IMR-90 (cell line): ENCODE data around the gene TDP2. TPM values are rescaled to one million over a fixed set of nuclear protein-coding genes. Genes with fewer than 3 reads are reported as not detected.

ENCODE experiments used
- ATAC-seq: fragments of 200-7000 bp; cut with Tn5 transposase; 2 replicates; pipeline ENCODE4 v1.9.1; 2020; ENCODE audit warnings: low read depth, mild to moderate bottlenecking, moderate library complexity
- BruUV-seq: library from RNA; stranded (reverse); fragments of 400-500 nt; replicated peaks from 2 replicates; lab custom pipeline; 2021; lab: Mats Ljungman, UMichigan
- CTCF ChIA-PET: fragments of 300-600 bp; formaldehyde crosslinking; extraction: SDS; loops from one replicate; lab custom pipeline; 2021; ENCODE audit warnings: antibody characterized with exemption; lab: Yijun Ruan, JAX
- POLR2A ChIA-PET: fragments of 300-600 bp; sonication (Branson Sonifier 250); formaldehyde crosslinking; loops from one replicate; lab custom pipeline; 2022; ENCODE audit warnings: antibody characterized with exemption; ENCODE audit not compliant: unreplicated experiment; lab: Charles Lee
- DNase-seq: peaks from one replicate; pipeline ENCODE4 v3.0.0; 2013
- H2AFZ ChIP-seq: replicated peaks from 2 replicates; pipeline ENCODE3; 2013; ENCODE audit warnings: low read length, mild to moderate bottlenecking; ENCODE audit not compliant: poor library complexity
- H2AK5ac ChIP-seq: 2 replicates; pipeline ENCODE4 v1.6.1; 2013; ENCODE audit warnings: low read depth, low read length, inconsistent platforms
- H2AK9ac ChIP-seq: replicated peaks from 2 replicates; pipeline ENCODE3; 2013; ENCODE audit warnings: mild to moderate bottlenecking, low read depth, low read length, moderate library complexity; ENCODE audit not compliant: poor library complexity
- H2BK120ac ChIP-seq: 2 replicates; pipeline ENCODE4 v1.6.1; 2013; ENCODE audit warnings: low read depth, low read length, inconsistent platforms
- H2BK15ac ChIP-seq: 3 replicates; pipeline ENCODE4 v1.6.1; 2013; ENCODE audit warnings: low read depth, low read length, inconsistent platforms
- H2BK20ac ChIP-seq: 2 replicates; pipeline ENCODE4 v1.6.1; 2013; ENCODE audit warnings: low read depth, mild to moderate bottlenecking, inconsistent platforms, low read length, moderate library complexity
- H2BK5ac ChIP-seq: 2 replicates; pipeline ENCODE4 v1.6.1; 2013; ENCODE audit warnings: mild to moderate bottlenecking, low read depth, low read length, inconsistent platforms; ENCODE audit not compliant: poor library complexity, severe bottlenecking
- H3K14ac ChIP-seq: replicated peaks from 2 replicates; pipeline ENCODE4 v1.6.1; 2013; ENCODE audit warnings: low read depth, low read length, inconsistent platforms
- H3K18ac ChIP-seq: 2 replicates; pipeline ENCODE4 v1.6.1; 2013; ENCODE audit warnings: low read depth, low read length, control low read depth
- H3K23ac ChIP-seq: 2 replicates; pipeline ENCODE4 v1.6.1; 2013; ENCODE audit warnings: low read depth, low read length, inconsistent platforms
- H3K27ac ChIP-seq: 2 replicates; pipeline ENCODE4 v1.5.1; 2013; ENCODE audit warnings: mild to moderate bottlenecking, control low read depth, low read length; ENCODE audit not compliant: insufficient read depth
- H3K27me3 ChIP-seq: 2 replicates; pipeline ENCODE4 v1.6.1; 2013; ENCODE audit warnings: low read length; ENCODE audit not compliant: control insufficient read depth, insufficient read depth
- H3K36me3 ChIP-seq: 2 replicates; pipeline ENCODE4 v1.6.1; 2013; ENCODE audit warnings: low read length, mixed read lengths; ENCODE audit not compliant: control insufficient read depth, insufficient read depth
- H3K4ac ChIP-seq: 2 replicates; pipeline ENCODE4 v1.6.1; 2013; ENCODE audit warnings: low read depth, low read length, inconsistent platforms
- H3K4me1 ChIP-seq: 2 replicates; pipeline ENCODE4 v1.6.1; 2013; ENCODE audit warnings: low read length, mixed read lengths; ENCODE audit not compliant: control insufficient read depth, insufficient read depth
- H3K4me2 ChIP-seq: 2 replicates; pipeline ENCODE4 v1.6.1; 2013; ENCODE audit warnings: low read depth, mild to moderate bottlenecking, control low read depth, low read length, moderate library complexity
- H3K4me3 ChIP-seq: 2 replicates; pipeline ENCODE4 v1.5.1; 2013; ENCODE audit warnings: low read depth, mild to moderate bottlenecking, control low read depth, low read length, moderate library complexity; ENCODE audit not compliant: insufficient read depth
- H3K56ac ChIP-seq: 2 replicates; pipeline ENCODE4 v1.6.1; 2013; ENCODE audit warnings: low read length, inconsistent platforms; ENCODE audit not compliant: insufficient read depth; ENCODE audit errors: extremely low read depth
- H3K79me1 ChIP-seq, 2 experiments: 2 replicates each; pipeline ENCODE4 v1.6.1; 2013; ENCODE audit warnings: low read length in 2 of 2, inconsistent platforms in 1 of 2, low read depth in 1 of 2
- H3K9ac ChIP-seq: 2 replicates; pipeline ENCODE4 v1.6.1; 2013; ENCODE audit warnings: low read depth, low read length, control low read depth
- H3K9me1 ChIP-seq: 2 replicates; pipeline ENCODE4 v1.6.1; 2013; ENCODE audit warnings: low read length, inconsistent platforms; ENCODE audit not compliant: insufficient read depth
- H3K9me3 ChIP-seq: 2 replicates; pipeline ENCODE4 v1.6.1; 2013; ENCODE audit warnings: low read length; ENCODE audit not compliant: control insufficient read depth, insufficient read depth
- H4K20me1 ChIP-seq: 2 replicates; pipeline ENCODE4 v1.6.1; 2013; ENCODE audit warnings: low read length, inconsistent platforms; ENCODE audit not compliant: insufficient read depth
- H4K5ac ChIP-seq: 2 replicates; pipeline ENCODE4 v1.6.1; 2013; ENCODE audit warnings: mild to moderate bottlenecking, low read depth, low read length, control low read depth
- H4K8ac ChIP-seq, 2 experiments: 2 replicates each; pipeline ENCODE4 v1.6.1; 2013; ENCODE audit warnings: low read depth in 2 of 2, low read length in 2 of 2, control low read depth in 1 of 2, inconsistent platforms in 1 of 2
- H4K91ac ChIP-seq: 2 replicates; pipeline ENCODE4 v1.6.1; 2013; ENCODE audit warnings: low read depth, low read length, inconsistent platforms; ENCODE audit not compliant: insufficient read depth
- CEBPB ChIP-seq: IDR thresholded peaks from 2 replicates; pipeline ENCODE4 v1.6.1; 2012; ENCODE audit warnings: low read depth, low read length, improper control_type of control experiment
- CHD1 ChIP-seq: IDR thresholded peaks from 2 replicates; pipeline ENCODE4 v1.6.1; 2012; ENCODE audit warnings: low read depth, low read length, improper control_type of control experiment
- MXI1 ChIP-seq: IDR thresholded peaks from 2 replicates; pipeline ENCODE4 v1.6.1; 2012; ENCODE audit warnings: low read depth, mild to moderate bottlenecking, low read length, moderate library complexity, borderline replicate concordance
- NFE2L2 ChIP-seq: fragments of 150-350 bp; IDR thresholded peaks from 2 replicates; pipeline ENCODE4 v1.6.1; 2016; ENCODE audit warnings: low read depth, mild to moderate bottlenecking, low read length
- POLR2A ChIP-seq: IDR thresholded peaks from 2 replicates; pipeline ENCODE4 v1.6.1; 2012; ENCODE audit warnings: mild to moderate bottlenecking, low read depth, low read length
- WGBS, 2 experiments: methylation state at CpG; one replicate each; pipeline versions ENCODE4 v1.1.5 to v1.1.7; 2013; ENCODE audit warnings: missing lambda C conversion rate in 2 of 2; ENCODE audit not compliant: insufficient read length in 1 of 2; ENCODE audit errors: extremely low coverage in 2 of 2; 5-methylcytosine and 5-hydroxymethylcytosine counted together
- dilution Hi-C: fragments of 300-500 bp; cut with HindIII; formaldehyde crosslinking; loops from one replicate; pipeline ENCODE4 v1.14.3; 2018; ENCODE audit warnings: low sequenced_read_pairs; ENCODE audit not compliant: unreplicated experiment
- in situ Hi-C: fragments of 300-500 bp; cut with MboI; formaldehyde crosslinking; loops from 3 replicates; pipeline ENCODE4 v1.14.3; 2019; ENCODE audit warnings: low sequenced_read_pairs, inconsistent platforms, mixed read lengths
- intact Hi-C: fragments of 100-400 bp; cut with micrococcal nuclease; formaldehyde crosslinking; loops from 2 replicates; pipeline ENCODE4 v1.10.0; 2022
- polyA plus RNA-seq, 3 experiments: library from polyadenylated mRNA; depleted of rRNA; stranded (reverse); fragments of >200 nt; gene quantifications; 2 replicates each; pipeline ENCODE4 v1.2.3, GENCODE V29; 2012; ENCODE audit warnings: low replicate concordance in 1 of 3
- total RNA-seq: library from RNA; depleted of rRNA; stranded (reverse); fragments of >200 nt; gene quantifications from 2 replicates; pipeline ENCODE4 v1.2.3, GENCODE V29; 2012

TDP2 gene
- total and polyA plus RNA-seq, 2 of the 4 experiments (the other 2 are of a cell fraction): 13.6 to 22.8 TPM

DNA sequence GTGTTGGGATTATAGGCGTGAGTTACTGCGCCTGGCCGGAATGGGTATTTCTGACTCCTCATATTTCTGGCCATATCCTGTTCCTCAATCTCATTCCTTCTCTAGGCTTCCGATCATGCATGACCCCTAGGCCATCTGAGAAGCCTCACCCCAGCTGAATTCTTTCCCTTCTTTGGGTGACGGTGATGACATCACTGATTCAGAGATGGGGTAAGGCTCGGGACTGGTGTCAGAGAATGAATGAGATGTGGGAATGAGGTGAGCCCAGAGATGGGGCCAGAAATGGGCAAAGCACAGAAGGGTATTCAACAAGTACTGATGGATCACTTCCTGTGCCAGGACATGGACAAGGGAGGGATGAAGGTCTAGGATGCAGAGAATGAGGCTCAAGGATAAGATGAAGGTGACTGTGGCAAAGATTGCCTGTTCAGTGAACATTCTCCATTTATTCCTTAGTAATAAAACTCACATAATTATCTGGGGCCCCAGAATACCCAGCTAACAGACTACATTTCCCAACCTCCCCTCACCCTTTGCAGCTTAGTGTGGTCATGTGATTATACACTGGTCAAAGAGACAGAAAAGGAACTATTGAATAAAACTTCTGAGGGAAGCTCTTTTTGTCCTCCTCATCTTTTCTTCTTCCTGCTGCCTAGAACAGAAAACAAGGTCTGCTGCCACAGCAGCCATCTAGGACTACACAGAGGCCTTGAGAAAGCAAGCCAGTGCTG is 60.3 kb downstream of the TDP2 start:
- no peak overlapping the region for H2BK5ac ChIP-seq
- POLR2A ChIA-PET: no interaction called here

More for the DNA sequence above, 60.3 kb downstream of the TDP2 start:
- H4K8ac ChIP-seq: no peak overlapping the region
- CTCF ChIA-PET: no interaction called here
- TF ChIP-seq CEBPB (no peak), POLR2A (no peak), NFE2L2 (no peak), CHD1 (no peak), MXI1 (no peak)
- no peak overlapping the region for H2BK15ac ChIP-seq
- H2AK9ac ChIP-seq: no peak overlapping the region
- H3K79me1 ChIP-seq: no peaks in the 10 kb centered on the region
- no peaks in the 10 kb centered on the region for H3K9me3 ChIP-seq
- H3K23ac ChIP-seq: no peak overlapping the region
- H3K4me2 ChIP-seq: no peak overlapping the region
- no peak overlapping the region for H3K18ac ChIP-seq
- H3K27me3 ChIP-seq: peaks cover 4% of the 10 kb centered on the region; the same call in 1 of the 2 replicates
- no peaks in the 10 kb centered on the region for H4K20me1 ChIP-seq
- no peak overlapping the region for H3K56ac ChIP-seq
- dilution Hi-C loops: no loop called here
- WGBS, 2 experiments: 20% methylated on average over 1 of the region's 6 CpGs; no CpG with 5 or more reads in 1 of the 2 experiments
- H2AFZ ChIP-seq: no peak overlapping the region
- H3K9ac ChIP-seq: no peak overlapping the region
- ATAC-seq (no peak), DNase-seq (no peak)
- no peak overlapping the region for H4K5ac ChIP-seq
- H3K4me3 ChIP-seq: no peak overlapping the region
- H3K4ac ChIP-seq: no peak overlapping the region
- intact Hi-C loops: no loop called here
- no TSS peak for BruUV-seq
- no peaks in the 10 kb centered on the region for H3K4me1 ChIP-seq
- H3K27ac ChIP-seq: no peak overlapping the region
- in situ Hi-C loops: no loop called here
- H2BK20ac ChIP-seq: no peak overlapping the region
- no peaks in the 10 kb centered on the region for H3K36me3 ChIP-seq
- H3K9me1 ChIP-seq: no peaks in the 10 kb centered on the region
- H2AK5ac ChIP-seq: no peak overlapping the region
- H3K14ac ChIP-seq: no peak overlapping the region
- no peak overlapping the region for H4K91ac ChIP-seq
- no peak overlapping the region for H2BK120ac ChIP-seq
